ENCODE measurements around the gene PATL2.

DNA sequence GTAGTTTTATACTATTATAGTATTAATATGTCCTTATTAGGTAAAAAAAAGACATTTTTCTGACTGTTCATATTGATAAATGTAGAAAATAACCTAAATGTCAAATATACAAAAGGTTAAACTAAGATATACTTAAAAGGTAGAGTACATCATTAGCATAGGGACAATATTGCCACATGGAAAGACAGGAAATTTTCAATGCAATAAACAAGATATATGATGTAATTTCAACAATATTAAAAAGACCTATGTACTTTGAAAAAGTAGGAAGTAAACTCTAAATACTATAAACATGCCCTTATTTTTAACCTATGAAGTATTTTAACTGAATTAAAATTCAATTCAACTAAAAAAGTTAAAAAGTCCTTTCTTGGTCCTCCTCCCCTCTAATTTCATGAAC lies 49.5 kb downstream of the PATL2 start:
- TF ChIP-seq POLR2A (IDR thresholded peaks at IDR 0.05) = no peak
- TF ChIP-seq, protein P1, sequence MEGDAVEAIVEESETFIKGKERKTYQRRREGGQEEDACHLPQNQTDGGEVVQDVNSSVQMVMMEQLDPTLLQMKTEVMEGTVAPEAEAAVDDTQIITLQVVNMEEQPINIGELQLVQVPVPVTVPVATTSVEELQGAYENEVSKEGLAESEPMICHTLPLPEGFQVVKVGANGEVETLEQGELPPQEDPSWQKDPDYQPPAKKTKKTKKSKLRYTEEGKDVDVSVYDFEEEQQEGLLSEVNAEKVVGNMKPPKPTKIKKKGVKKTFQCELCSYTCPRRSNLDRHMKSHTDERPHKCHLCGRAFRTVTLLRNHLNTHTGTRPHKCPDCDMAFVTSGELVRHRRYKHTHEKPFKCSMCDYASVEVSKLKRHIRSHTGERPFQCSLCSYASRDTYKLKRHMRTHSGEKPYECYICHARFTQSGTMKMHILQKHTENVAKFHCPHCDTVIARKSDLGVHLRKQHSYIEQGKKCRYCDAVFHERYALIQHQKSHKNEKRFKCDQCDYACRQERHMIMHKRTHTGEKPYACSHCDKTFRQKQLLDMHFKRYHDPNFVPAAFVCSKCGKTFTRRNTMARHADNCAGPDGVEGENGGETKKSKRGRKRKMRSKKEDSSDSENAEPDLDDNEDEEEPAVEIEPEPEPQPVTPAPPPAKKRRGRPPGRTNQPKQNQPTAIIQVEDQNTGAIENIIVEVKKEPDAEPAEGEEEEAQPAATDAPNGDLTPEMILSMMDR (IDR thresholded peaks at IDR 0.05 in 8 of 11, conservative IDR thresholded peaks at IDR 0.05 in 3 of 11) = no peak

Measured in spleen (tissue), 7 donors.